Stimulated activated CD4-positive, alpha-beta T cell treated with anti-CD3 and anti-CD28 coated beads, Interleukin-2, amount 100 ng/mL, for 24 hours (primary cell): ENCODE measurements around the gene GRIN2A.

Experiments used
- DNase-seq, 2 donors: peaks; one replicate each; pipeline ENCODE4 v3.0.0-alpha.2; 2020

GRIN2A gene

GRCh38 chr16:10027553-10027952, 154.7 kb downstream of the GRIN2A start:
- no peak for DNase-seq

GRCh38 chr16:10026593-10026992, 155.6 kb downstream of the GRIN2A start:
- DNase-seq = no peak

DNA sequence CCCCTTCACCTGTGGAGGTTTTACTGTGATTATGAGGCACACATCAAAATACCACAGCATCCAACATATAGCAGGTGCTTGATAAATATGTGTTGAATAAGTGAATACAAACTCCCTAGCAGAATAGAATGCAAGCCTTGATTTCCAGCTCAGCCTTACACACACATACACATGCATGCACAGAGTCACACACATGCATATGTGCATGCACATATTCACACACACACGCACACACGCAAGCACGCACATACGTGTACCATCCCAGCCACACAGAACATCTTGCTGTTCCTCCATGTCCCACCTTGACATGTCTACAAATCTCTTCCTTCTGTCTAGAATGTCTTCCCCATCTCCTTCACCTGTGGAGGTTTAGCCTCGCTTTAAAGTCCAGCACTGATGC, 160.1 kb downstream of the GRIN2A start:
- no peak for DNase-seq

GRCh38 chr16:10020866-10021265, 161.4 kb downstream of the GRIN2A start:
- DNase-seq = no peak

GRCh38 chr16:10016752-10017151, 165.5 kb downstream of the GRIN2A start:
- no peak for DNase-seq

DNA sequence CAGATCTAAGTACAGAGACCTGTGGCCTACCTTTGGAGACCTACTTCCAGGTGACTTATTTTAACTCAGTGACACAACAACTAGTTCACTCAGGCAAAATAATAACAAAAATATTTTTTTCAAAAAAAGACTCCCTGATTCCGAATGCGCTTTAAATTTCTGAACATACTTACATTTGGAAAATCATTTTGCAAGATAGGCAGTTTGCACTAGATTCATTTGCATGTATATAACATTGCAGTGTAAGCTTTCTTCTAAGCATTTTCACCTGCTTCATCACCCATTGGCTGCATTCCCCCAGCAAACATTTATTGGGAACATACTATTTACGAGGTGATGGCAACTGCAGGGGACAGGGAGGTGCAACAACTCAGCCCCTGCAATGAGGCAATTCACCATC, 166.8 kb downstream of the GRIN2A start:
- no peak for DNase-seq

- no peak for DNase-seq
Observed at GRCh38 chr16:10013774-10014173, 168.5 kb downstream of the GRIN2A start.

GRCh38 chr16:10013364-10013763, 168.9 kb downstream of the GRIN2A start:
- no peak for DNase-seq

DNA sequence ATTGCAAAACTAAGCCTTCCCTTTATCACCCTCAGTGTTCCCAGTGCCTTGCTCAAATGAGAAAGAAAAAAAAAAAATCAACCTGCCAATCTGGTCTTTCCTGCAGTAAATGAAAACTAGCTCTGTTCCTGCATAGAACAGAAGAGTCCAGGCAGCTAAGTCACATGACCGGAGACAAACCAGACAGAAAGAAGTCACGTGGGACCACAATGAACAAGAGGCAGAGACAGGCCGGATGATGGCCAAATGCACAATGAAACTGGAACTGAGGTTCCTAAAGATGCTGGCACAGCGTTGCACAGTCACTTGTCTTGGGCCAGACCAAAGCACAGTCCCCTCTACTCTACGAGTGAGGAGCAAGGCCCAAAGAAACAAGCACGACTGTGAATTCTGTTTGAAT, 172.5 kb downstream of the GRIN2A start:
- no peak for DNase-seq

DNA sequence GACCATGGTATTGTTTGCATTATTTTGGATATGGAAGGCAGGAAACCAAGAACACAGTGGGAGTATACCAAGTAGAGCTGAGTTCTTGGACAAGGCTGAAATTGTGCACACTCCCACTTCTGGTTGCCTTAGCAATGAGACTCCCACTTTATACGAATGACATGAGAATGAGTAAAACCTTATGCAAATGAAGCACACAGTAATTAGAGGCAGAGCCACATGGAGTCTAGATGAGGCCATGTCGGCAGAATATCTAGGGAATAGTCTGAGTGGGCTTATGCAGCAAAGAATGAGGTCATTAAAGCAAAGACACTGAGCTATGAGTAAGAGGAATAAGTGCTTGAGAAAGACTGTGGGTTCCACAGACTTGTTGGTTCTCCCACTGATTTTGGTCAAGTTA, 178.7 kb downstream of the GRIN2A start:
- no peak for DNase-seq

DNA sequence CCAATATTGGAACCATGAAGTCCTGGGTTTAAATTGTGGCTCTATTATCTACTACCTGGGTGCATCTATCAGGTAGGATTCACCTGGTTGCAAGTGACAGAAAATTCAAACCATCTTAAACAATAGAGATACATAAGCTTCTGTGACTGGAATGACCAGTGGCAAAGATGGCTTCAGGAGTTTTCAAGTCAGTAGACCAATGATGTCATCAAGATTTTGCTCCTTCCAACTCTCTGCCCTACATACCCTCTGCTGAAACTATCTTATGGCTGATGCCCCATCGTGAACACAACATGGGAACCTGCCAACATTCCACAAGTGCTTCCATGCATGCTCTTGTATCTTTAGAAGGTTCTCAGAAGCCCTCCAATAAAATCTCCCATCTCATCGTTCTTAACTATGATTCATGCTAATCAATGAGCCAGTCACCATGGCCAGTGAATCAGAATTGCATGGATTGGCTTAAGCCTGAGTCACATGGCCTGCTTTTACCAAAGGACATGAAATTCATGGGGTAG, 180.9 kb downstream of the GRIN2A start:
- no peak for DNase-seq

DNA sequence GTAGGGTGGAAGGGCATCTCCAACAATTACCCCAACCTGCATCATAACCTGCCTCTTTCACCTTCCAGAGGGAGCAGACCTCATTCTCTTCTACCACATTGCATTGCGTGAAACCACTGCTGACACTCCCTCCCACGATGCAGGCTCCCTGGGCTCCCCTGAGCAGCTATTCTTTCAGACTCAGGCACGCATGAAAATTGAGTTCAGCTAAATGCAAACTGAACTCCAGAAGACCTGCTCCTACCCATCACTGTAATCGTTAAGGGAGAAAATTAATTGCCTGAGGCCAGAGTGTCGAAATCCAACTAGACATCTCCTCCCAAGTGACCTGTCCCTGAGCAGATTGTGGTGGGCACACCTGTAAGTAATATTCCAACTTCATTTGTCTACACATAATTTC, 186.0 kb downstream of the GRIN2A start:
- no peak for DNase-seq

DNA sequence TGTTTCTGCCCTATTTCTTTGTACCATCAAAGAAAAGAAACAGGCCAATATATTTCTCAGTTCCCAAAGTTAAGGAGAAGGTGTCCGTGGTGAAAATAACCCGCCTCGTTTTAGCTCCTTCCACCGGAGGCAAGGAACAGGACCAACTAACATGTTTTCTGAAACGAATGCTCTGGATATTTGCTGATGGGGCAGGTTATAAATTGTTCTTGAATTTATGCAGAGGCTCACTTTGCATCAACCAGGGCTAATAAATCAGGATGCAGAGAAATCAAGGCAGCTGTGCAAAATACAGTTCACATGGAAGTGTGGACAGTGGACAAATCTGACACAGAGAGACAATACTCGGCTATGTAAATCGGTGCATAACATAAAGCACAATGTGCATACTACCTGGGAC, 189.8 kb downstream of the GRIN2A start:
- no peak for DNase-seq

DNA sequence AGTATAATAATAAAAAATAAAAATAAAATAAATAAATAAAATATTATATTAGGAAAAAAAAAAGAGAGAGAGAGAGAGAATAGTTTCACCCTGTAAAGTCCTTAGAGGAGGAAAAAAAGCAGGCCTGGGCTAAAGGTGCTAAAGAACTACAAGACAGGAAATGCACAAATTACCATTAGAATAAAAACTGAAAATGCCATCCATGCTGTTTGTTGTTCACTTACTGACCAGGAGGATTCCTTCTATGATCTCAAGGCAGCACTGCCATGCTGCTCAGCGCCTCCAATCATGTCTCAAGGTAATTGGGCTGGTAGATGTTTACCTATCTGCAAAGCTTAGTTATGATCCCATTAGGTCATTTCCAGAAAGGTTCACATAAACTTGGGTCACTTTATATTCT, 201.2 kb downstream of the GRIN2A start:
- no peak for DNase-seq

DNA sequence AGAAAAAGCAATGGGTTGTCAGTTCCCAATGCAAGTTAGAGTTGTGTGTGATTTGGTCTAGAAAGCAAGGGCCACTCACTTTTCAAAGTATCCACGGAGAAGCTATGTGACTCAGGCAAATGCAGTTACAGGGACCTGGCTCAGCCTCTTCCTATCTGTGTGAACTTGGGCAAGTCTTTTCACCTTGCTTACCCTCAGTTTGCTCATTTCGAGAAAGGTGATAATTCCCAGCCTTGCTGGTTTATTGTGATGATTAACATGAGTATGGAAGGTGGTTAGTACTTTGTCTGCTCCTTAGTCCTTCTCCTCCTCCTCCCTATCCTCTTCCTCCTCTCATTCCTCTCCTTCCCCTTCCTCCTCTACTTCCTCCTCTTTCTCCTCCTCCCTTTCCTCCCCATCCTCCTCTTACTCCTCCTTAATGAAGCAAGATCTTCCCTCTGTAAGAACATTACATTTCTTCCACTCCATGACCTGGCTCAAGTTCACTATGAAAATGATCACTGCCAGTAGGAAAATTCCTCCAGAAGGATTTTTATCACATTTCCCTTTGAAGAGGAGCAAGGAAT, 204.0 kb downstream of the GRIN2A start:
- DNase-seq = no peak

- DNase-seq = no peak
Observed at GRCh38 chr16:9977333-9977897, 204.8 kb downstream of the GRIN2A start.

DNA sequence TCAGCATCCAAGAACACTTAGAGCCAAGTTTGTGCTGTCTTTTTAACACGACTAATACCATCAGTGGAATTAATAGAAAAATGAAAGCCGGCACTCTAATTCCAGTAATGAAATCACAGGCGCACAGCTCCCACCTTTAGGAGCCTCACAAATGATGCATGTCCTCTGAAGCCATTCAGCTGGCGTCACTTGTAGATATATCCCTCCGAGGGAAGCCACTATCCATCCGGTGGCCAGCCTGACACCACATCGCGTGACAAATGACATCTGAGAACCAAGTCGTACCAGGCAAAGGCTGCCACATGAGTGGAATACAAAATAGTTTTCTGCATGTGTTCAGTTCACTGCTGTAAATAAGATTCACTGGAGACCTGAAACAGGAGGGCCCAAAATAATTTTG, 205.6 kb downstream of the GRIN2A start:
- no peak for DNase-seq

GRCh38 chr16:9971907-9972306, 210.3 kb downstream of the GRIN2A start:
- DNase-seq = no peak

DNA sequence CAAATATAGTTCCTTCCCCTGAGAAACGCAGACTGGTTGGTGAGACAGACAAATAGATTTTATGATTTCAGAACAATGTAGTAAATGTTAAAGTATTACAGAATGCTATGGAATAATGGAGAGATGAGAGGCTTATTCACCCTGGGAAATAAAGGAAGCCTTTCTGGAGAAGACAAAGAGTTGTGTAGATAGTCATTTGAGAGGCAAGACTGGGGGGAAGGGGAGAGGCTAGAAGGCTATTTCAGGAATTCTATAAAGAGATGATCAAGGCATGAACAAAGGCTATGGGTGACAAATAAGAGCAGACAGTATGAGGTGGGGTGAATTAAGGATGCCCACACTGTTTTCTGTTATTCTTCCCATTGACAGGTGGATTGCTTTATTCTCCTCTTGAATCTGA, 211.4 kb downstream of the GRIN2A start:
- no peak for DNase-seq

DNA sequence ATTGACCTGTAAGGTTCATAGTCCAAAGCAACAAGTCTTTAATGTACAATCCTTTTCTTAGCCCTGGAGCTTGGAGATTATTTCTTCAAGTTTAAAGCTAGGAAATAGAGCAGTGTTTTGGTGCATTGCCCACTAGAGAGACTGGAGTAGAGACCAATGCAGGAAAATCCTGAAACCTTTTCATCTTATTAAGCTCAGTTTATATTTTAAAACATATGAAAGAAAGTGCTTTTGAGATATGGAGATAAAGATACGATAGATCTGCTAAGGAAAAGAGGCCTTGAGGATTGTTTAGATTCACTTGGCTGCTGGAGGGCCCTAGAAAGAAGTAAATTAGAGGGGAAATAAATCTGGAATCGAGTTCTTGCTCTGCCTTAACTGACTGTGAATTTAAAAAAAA, 212.0 kb downstream of the GRIN2A start:
- DNase-seq = no peak

- DNase-seq = no peak
Observed at GRCh38 chr16:9969580-9969979, 212.6 kb downstream of the GRIN2A start.

DNA sequence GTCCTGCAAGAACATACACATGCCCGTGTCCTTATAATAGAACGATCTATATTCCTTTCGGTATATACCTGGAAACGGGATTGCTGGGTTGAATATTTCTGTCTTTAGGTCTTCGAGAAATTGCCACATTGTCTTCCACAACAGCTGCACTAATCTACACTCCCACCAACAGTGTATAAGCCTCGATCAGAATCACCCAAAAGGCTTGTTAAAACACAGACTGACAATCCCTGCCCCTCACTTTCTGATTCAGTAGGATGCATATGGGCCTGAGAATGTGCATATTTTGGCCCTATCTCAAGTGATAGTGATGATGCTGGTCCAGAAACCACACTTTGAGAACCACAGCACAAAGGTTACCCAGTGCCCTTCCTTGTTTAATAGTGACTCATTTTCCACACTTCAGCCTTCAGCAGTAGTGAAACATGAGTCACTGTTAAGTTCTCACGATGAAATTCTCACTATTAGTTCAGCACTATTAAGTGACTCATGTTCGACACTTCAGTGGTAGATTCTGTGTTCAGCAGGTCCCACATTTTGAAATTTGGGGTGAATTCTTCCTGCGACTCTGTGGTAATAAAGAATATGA, 215.6 kb downstream of the GRIN2A start:
- DNase-seq = no peak

- DNase-seq = no peak
Observed at GRCh38 chr16:9965079-9965478, 217.1 kb downstream of the GRIN2A start.

- DNase-seq = no peak
Observed at GRCh38 chr16:9964426-9964825, 217.8 kb downstream of the GRIN2A start.

DNA sequence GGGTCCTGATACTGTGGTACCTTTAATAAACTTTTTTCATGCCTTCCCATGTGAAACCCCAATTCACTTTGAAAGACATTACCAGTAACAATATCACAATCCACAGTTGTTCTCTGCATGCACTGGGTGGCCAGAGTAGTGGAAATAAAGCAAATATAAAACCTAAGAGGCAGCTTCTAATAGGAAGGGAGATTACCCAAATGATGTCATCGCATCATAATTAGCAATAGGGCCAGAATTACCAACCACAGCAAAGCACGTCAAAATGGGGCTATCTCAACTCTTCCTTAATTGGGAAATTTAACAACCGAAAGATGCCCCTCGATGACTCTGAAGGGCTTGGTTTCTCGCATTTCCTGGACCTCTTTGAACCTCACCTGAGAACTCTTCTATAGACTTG, 224.8 kb downstream of the GRIN2A start:
- no peak for DNase-seq
